Activated CD8-positive, alpha-beta memory T cell treated with anti-CD3 and anti-CD28 coated beads, Interleukin-2, amount 10 ng/mL, durations not matched to agents 7 days and 5 days (primary cell): Measurements from ENCODE around the gene ARHGAP10. TPM values are rescaled to one million over a fixed set of nuclear protein-coding genes. Genes with fewer than 3 reads are reported as not detected.
A peak's percentile ranks its signal among the peaks of the same experiment; 100 is the strongest.
"Not testable (repeated sequence)": the region's sequence is repeated elsewhere in the genome, so short reads cannot be mapped to it uniquely, and the experiment has no call there.

Experiments used
- ATAC-seq: fragments of 150-1000 bp; cut with Tn5 transposase; one replicate; pipeline ENCODE4 v1.10.0; 2021; ENCODE audit warnings: moderate library complexity
- CTCF ChIA-PET: fragments of 350-600 bp; sonication (Branson Sonifier 250); formaldehyde crosslinking; loops from one replicate; lab custom pipeline; 2021; ENCODE audit warnings: antibody characterized with exemption; lab: Charles Lee
- DNase-seq: peaks from one replicate; pipeline ENCODE4 v3.0.0-alpha.2; 2020
- H3K27ac Mint-ChIP-seq: one replicate; pipeline ENCODE4 v1.8.0; 2021; ENCODE audit warnings: mild to moderate bottlenecking, mixed read lengths
- H3K27me3 Mint-ChIP-seq: one replicate; pipeline ENCODE4 v1.8.0; 2021; ENCODE audit warnings: mixed read lengths
- H3K36me3 Mint-ChIP-seq: one replicate; pipeline ENCODE4 v1.8.0; 2021; ENCODE audit warnings: mild to moderate bottlenecking, mixed read lengths
- H3K4me1 Mint-ChIP-seq: one replicate; pipeline ENCODE4 v1.8.0; 2021; ENCODE audit warnings: mixed read lengths
- H3K4me3 Mint-ChIP-seq: one replicate; pipeline ENCODE4 v1.8.0; 2021; ENCODE audit warnings: mild to moderate bottlenecking, moderate library complexity, mixed read lengths
- H3K9me3 Mint-ChIP-seq: one replicate; pipeline ENCODE4 v1.8.0; 2022; ENCODE audit warnings: low read depth, mixed read lengths
- total RNA-seq, 2 experiments: library from RNA; stranded (reverse); gene quantifications; one replicate each; pipeline ENCODE4 v1.2.3, GENCODE V29; 2021

The ARHGAP10 gene
- total RNA-seq, 2 experiments from 2014 or later = 12.1 to 18.8 TPM

DNA sequence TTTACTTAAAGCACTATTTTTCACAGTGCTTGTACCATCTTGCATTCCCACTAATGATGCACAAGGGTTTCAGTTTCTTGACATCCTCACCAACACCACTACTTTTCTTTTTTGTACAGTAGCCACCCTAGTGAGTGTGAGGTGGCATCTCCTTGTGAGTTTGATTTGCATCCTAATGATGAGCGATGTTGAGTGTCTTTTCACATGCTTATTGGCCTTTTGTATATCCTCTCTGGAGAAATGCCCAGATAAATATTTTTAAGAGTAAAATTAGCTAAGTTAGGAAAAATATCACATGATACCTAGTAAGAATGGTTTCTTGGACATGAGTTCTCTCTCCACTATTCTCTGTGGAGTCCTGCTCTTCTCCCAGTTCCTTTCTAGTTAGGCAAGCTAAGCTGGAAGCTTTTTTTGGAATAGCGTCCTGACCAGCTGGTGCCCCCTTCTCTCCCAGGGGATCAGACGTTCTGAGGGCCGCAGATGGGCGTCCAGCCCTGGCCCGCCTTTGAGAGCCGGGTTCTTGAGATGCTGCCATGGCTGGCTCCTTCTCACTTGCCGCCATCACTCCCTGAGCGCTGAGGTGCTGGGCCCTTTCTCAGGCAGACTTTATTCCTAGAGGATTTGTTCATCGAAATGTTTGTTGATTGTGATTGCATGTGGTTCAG is 132.1 kb downstream of the ARHGAP10 start:
- no peak for ATAC-seq
- H3K4me1 Mint-ChIP-seq = peaks cover 10% of the 10 kb centered on the region
- CTCF ChIA-PET = interaction anchor here (0.9 to 7.3 kb wide), 7 partner anchors 20 to 275 kb away, joined by 3 to 82 read pairs (median 4); partner anchors contain the start of gene TMEM184C
- peaks cover 2% of the 10 kb centered on the region for H3K36me3 Mint-ChIP-seq
- no peak for DNase-seq
- H3K27me3 Mint-ChIP-seq = no peaks in the 10 kb centered on the region
- no peaks in the 10 kb centered on the region for H3K9me3 Mint-ChIP-seq
- no peak overlapping the region for H3K4me3 Mint-ChIP-seq
- no peak overlapping the region for H3K27ac Mint-ChIP-seq

DNA sequence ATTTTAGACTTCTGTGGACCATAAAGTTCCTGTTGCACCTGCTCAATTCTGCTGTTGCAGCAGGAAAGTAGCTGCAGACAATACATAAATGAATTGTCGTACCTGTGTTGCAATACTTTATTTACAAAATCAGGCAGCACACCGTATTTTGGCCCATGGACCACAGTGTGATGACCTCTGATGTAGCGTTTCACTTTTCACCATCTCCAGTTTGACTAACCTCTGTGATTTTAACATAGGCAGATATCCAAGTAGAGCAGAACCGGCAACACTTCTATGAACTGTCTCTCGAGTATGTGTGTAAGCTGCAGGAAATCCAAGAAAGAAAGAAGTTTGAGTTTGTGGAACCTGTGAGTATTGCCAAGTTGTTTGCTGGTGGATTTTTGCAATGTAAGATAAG is 132.7 kb downstream of the ARHGAP10 start:
- Mint-ChIP-seq H3K27me3 (no peaks in the 10 kb centered on the region), H3K27ac (no peak overlapping the region), H3K4me3 (no peak overlapping the region), H3K4me1 (peaks cover 10% of the 10 kb centered on the region), H3K36me3 (peaks cover 2% of the 10 kb centered on the region), H3K9me3 (no peaks in the 10 kb centered on the region)
- DNase-seq (no peak), ATAC-seq (no peak)
- CTCF ChIA-PET = interaction anchor here (0.8 to 7.3 kb wide), 12 partner anchors 17 to 276 kb away, joined by 3 to 82 read pairs (median 8); partner anchors contain the start of genes ARHGAP10, PRMT9 and TMEM184C

DNA sequence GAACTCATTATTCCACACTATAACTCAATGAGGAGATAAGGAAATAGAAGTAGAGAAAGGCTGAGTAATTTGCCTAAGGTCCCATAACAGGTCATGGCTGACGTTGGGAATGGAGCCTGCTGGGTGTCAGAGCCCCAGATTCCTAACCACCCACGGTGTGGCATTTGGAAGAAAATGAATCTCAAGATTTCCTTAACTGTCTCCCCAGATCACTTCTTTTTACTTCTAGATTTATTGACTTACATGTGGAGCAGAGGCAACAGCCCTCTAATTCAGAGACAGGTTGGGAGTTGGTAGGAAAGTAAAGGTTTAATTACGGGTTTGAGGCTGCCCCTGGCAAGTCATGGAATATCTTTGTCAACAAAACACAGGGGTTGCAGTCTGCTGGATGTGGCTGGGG is 134.0 kb downstream of the ARHGAP10 start:
- no peak for ATAC-seq
- CTCF ChIA-PET = interaction anchor here (0.6 to 7.3 kb wide), 39 partner anchors 9 to 705 kb away, joined by 3 to 82 read pairs (median 11); partner anchors contain the start of genes ARHGAP10, PRMT9 and TMEM184C
- no peaks in the 10 kb centered on the region for H3K27me3 Mint-ChIP-seq

DNA sequence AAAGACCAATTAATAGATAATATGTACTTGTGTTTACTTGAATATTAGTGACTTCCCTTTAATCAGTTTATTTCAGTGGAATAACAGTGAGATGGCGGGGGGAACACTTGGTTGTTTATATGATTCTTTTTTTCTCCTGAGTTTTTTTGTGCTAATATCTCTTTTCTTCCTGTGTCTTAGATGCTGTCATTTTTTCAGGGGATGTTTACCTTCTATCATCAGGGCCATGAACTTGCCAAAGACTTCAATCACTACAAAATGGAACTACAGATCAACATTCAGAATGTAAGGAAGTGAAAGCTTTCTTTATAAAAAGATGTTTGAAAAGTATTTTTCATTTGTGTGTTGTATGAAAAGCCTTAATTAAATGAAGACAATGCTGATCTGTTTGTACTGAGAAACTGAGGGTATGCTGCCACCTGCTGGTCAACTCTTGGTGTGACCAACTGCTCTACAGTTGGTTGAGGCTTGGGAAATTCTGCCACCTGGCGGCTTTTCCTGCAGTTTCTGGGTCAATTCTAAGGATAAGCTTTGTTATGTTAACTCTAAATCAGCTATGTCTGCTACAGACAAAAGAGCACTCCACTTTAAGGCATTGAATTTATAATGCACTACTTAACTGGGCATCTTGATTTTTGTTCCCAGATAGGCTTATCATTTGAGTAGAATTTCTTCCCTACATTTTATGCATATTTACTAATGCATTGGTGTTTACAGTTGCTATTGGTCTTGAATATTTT is 134.8 kb downstream of the ARHGAP10 start:
- H3K4me1 Mint-ChIP-seq = peaks cover 10% of the 10 kb centered on the region
- H3K36me3 Mint-ChIP-seq = peaks cover 2% of the 10 kb centered on the region
- no peaks in the 10 kb centered on the region for H3K9me3 Mint-ChIP-seq
- DNase-seq (peak; percentile 95), ATAC-seq (peak; percentile 99)
- no peak overlapping the region for H3K4me3 Mint-ChIP-seq
- no peak overlapping the region for H3K27ac Mint-ChIP-seq
- CTCF ChIA-PET = interaction anchor here (0.5 to 7.3 kb wide), 100 partner anchors 8 to 848 kb away, joined by 3 to 82 read pairs (median 4); partner anchors contain the start of genes ARHGAP10, PRMT9 and TMEM184C
- H3K27me3 Mint-ChIP-seq = no peaks in the 10 kb centered on the region

More for the DNA sequence above, 134.0 kb downstream of the ARHGAP10 start:
- Mint-ChIP-seq H3K4me1 (peaks cover 10% of the 10 kb centered on the region), H3K4me3 (no peak overlapping the region), H3K36me3 (peaks cover 2% of the 10 kb centered on the region), H3K27ac (no peak overlapping the region), H3K9me3 (no peaks in the 10 kb centered on the region)
- no peak for DNase-seq

DNA sequence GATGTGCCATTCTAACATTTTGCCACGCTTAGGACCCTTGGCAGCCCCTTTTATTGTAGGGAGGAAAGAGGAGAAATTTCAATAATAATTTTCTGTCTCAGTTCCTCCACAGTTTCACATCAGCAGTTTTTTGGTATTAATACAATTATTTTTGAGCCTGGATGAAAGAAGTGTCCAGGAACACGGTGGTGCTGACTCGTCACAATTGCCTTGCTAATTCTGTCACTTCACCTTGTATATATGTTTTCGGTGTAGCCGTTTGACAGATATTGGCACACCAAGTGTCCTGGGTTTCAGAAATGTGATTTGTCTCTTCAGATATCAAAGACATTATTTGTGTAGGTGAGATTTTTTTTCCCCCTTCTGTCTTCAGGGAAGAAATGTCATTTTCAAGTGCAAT is 142.2 kb downstream of the ARHGAP10 start:
- Mint-ChIP-seq H3K4me1 (no peaks in the 10 kb centered on the region), H3K36me3 (peaks cover 3% of the 10 kb centered on the region), H3K4me3 (no peak overlapping the region), H3K27ac (no peak overlapping the region), H3K27me3 (no peaks in the 10 kb centered on the region), H3K9me3 (no peaks in the 10 kb centered on the region)
- ATAC-seq = no peak
- DNase-seq = no peak
- CTCF ChIA-PET = no interaction called here

DNA sequence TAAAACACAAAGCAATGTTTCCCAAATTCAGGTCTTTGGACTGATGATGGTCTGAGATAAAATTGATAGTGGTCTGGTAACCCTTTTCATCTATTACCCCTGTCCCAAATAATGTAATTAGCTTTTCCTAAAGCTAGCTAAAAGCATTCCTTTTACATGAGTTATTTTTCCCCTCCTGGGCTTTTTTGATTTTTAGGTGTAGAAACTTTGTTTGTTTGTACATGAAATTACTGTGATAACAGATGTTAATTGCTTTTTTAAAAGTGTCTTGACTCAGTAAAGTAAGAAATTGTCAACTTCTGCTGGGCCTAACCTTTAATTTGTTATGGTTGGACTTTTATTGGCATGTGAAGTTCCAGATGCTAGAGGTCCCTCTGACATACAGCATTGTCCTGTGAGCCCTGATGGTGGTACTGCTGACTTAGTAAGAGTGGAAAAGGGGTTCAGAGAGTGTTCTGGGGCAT is 145.5 kb downstream of the ARHGAP10 start:
- Mint-ChIP-seq H3K27me3 (no peaks in the 10 kb centered on the region), H3K4me3 (no peak overlapping the region), H3K4me1 (no peaks in the 10 kb centered on the region), H3K9me3 (no peaks in the 10 kb centered on the region), H3K36me3 (peaks cover 9% of the 10 kb centered on the region), H3K27ac (no peak overlapping the region)
- CTCF ChIA-PET = interaction anchor here (1.5 kb wide), 1 partner anchor 10 kb away, joined by 6 read pairs; no protein-coding TSS in a partner anchor
- ATAC-seq (no peak), DNase-seq (no peak)

DNA sequence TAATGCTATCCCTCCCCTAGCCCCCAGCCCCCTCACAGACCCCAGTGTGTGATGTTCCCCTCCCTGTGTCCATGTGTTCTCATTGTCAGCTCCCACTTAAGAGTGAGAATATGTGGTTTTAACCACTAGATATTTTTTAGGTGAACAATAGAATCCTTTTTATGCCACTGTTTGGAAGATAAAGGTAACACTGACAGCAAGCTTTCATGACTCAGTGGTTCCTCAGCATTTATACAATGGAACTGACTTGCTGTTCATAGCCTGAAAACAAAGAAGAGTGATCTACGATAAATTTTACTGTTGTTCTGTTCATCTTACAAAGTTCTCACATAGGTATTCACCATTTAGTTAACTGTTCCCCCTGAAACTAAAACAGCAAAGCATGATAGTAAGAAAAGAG is 147.8 kb downstream of the ARHGAP10 start:
- Mint-ChIP-seq H3K36me3 (peaks cover 22% of the 10 kb centered on the region), H3K9me3 (peaks cover 2% of the 10 kb centered on the region), H3K4me3 (no peak overlapping the region), H3K27ac (no peak overlapping the region), H3K4me1 (no peaks in the 10 kb centered on the region), H3K27me3 (no peaks in the 10 kb centered on the region)
- no peak for ATAC-seq
- DNase-seq = no peak
- CTCF ChIA-PET = interaction anchor here (4.9 kb wide), 1 partner anchor 13 kb away, joined by 21 read pairs; no protein-coding TSS in a partner anchor

DNA sequence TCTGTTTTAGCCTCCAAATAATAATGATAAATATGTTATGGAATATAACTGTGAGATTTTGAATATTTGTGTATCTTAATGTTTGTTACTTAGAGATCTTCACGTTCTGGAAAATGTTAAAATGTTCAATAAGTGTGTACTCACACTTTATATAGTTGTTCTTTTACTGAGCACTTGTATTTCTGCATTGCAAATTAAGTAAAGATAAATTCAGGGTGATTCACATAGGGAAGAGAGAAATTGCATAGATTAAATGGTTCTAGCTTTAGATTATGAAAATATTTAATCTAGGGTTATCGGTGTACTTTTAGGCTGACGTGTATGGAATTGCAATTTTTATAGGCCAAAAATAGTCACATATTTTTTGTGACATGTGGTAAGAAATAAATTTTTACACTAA is 148.6 kb downstream of the ARHGAP10 start:
- H3K27ac Mint-ChIP-seq = no peak overlapping the region
- H3K9me3 Mint-ChIP-seq = peaks cover 3% of the 10 kb centered on the region
- ATAC-seq = no peak
- H3K36me3 Mint-ChIP-seq = peaks cover 28% of the 10 kb centered on the region
- no peaks in the 10 kb centered on the region for H3K4me1 Mint-ChIP-seq
- DNase-seq = no peak
- H3K4me3 Mint-ChIP-seq = no peak overlapping the region
- CTCF ChIA-PET = interaction anchor here (4.9 kb wide), 1 partner anchor 14 kb away, joined by 21 read pairs; no protein-coding TSS in a partner anchor
- H3K27me3 Mint-ChIP-seq = no peaks in the 10 kb centered on the region

DNA sequence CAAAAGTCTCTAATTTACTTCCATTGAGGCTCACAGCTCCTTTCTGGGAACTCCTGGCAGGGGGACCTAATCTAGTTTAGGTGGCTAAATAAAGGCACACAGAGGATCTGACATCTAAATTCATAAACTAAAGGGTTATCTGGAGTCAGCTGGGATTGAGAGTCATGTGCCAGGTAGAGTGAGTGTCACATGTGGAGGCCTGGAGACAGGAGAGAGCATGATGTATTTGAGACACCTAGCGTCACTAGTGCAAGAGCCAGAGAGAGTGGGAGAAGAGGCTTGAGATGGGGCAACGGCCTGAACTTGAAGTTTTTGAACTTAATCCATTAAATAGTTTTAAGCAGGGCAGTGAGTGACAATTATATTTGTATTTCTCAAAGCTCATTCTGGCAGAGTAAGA is 152.6 kb downstream of the ARHGAP10 start:
- CTCF ChIA-PET = interaction anchor here (1.3 to 4.9 kb wide), 3 partner anchors 12 to 18 kb away, joined by 4 to 21 read pairs (median 5); no protein-coding TSS in a partner anchor
- no peaks in the 10 kb centered on the region for H3K27me3 Mint-ChIP-seq
- H3K36me3 Mint-ChIP-seq = peaks cover 38% of the 10 kb centered on the region

DNA sequence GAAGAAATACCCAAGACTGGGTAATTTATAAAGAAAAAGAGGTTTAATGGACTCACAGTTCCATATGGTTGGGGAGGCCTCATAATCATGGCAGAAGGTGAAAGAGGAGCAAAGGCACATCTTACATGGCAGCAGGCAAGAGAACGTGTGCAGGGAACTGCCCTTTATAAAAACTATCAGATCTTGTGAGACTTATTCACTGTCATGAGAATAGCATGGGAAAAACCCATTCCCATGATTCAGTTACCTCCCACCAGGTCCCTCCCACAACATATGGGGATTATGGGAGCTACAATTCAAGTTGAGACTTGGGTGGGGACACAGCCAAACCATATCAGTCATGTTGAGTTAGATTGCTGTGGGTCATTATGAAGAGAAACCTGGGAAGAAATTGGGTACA is 153.3 kb downstream of the ARHGAP10 start:
- not testable (repeated sequence) for H3K4me1 Mint-ChIP-seq, ATAC-seq, H3K9me3 Mint-ChIP-seq, H3K4me3 Mint-ChIP-seq, H3K27ac Mint-ChIP-seq, DNase-seq, H3K27me3 Mint-ChIP-seq
- peaks cover 38% of the 10 kb centered on the region for H3K36me3 Mint-ChIP-seq
- CTCF ChIA-PET = interaction anchor here (1.6 kb wide), 1 partner anchor 18 kb away, joined by 5 read pairs; no protein-coding TSS in a partner anchor

More for the DNA sequence above, 152.6 kb downstream of the ARHGAP10 start:
- Mint-ChIP-seq H3K27ac (no peak overlapping the region), H3K9me3 (peaks cover 3% of the 10 kb centered on the region), H3K4me3 (no peak overlapping the region), H3K4me1 (no peaks in the 10 kb centered on the region)
- ATAC-seq = no peak
- no peak for DNase-seq

DNA sequence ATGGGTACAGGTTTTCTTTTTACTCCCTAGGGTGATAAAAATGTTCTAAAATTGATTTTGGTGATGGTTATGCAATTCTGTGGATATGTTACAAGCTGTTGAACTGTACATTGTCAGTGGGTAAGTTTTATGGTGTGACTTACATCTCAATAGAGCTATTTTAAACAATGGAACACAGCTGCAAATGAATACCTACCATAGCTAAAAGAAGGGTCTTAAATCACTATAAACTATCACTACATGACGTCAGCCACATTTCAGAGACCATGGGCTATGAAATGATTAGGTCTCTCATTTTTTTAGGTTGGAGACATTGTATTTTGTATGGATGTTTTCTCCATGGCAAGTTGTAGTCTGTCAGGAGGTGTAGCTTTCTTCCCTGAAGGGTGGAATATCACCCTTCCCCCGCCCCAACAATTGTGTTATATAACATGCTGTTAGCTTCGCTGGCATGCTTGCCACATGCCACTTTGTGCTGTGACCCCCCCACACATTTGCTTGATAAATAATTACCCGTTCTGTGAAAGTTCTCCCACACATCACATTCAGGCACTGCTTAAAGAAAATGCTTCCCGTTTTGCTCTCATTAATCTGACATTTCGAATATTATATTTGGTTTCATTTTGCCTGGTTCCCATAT is 159.7 kb downstream of the ARHGAP10 start:
- H3K36me3 Mint-ChIP-seq = peaks cover 32% of the 10 kb centered on the region
- H3K4me3 Mint-ChIP-seq = no peak overlapping the region
- no peaks in the 10 kb centered on the region for H3K27me3 Mint-ChIP-seq
- no peaks in the 10 kb centered on the region for H3K4me1 Mint-ChIP-seq
- H3K27ac Mint-ChIP-seq = no peak overlapping the region
- CTCF ChIA-PET = no interaction called here
- ATAC-seq (no peak), DNase-seq (no peak)
- H3K9me3 Mint-ChIP-seq = peaks cover 14% of the 10 kb centered on the region

DNA sequence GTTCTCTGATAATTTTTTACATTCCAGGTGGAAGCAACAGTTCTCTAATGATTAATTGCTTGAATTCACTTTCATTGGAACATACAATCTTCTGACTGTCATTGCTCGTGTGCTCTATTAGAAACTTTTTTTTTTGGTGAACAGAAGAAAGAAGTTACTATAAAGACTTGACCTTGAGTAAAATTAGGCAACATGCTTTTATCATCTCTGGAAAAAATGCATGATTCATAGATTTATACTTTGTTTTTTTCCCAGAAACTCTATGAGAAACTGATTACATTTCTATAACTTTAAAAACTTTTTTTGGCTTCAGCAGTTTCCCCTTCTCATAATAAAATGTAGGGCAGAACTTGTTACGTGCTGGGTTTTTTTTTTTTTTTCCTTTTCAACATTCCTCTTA is 167.6 kb downstream of the ARHGAP10 start:
- ATAC-seq = no peak
- H3K4me3 Mint-ChIP-seq = no peak overlapping the region
- no peaks in the 10 kb centered on the region for H3K4me1 Mint-ChIP-seq
- CTCF ChIA-PET = no interaction called here
- peaks cover 5% of the 10 kb centered on the region for H3K9me3 Mint-ChIP-seq
- H3K36me3 Mint-ChIP-seq = peaks cover 19% of the 10 kb centered on the region
- no peaks in the 10 kb centered on the region for H3K27me3 Mint-ChIP-seq
- no peak overlapping the region for H3K27ac Mint-ChIP-seq
- DNase-seq = no peak

DNA sequence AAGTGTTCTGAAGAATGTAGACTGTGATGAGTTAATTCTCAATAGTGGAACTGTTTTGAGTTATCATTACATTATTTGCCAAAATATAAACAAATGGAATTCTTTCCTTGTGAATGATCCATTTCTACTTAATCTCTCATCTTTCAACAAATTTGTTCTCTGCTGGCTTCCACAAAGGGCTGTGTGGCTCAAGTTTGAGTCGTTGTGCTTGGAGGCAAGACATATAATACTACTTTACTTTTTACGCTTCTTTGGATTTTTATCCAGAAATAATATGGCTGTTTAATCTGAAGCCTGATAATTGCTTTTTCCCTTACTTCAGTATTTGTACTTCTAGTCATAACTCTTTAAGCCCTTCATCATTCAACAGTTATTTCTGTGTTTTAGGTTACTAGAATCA is 169.5 kb downstream of the ARHGAP10 start:
- no peaks in the 10 kb centered on the region for H3K27me3 Mint-ChIP-seq
- no peaks in the 10 kb centered on the region for H3K9me3 Mint-ChIP-seq
- no peaks in the 10 kb centered on the region for H3K4me1 Mint-ChIP-seq
- H3K27ac Mint-ChIP-seq = no peak overlapping the region
- ATAC-seq = no peak
- DNase-seq = no peak
- CTCF ChIA-PET = no interaction called here
- no peak overlapping the region for H3K4me3 Mint-ChIP-seq
- H3K36me3 Mint-ChIP-seq = peaks cover 15% of the 10 kb centered on the region
